HG02973 (cell line): ENCODE results near the gene CACNA2D2.

Experiments used
- ATAC-seq: cut with Tn5 transposase; IDR thresholded peaks from one replicate; pipeline ENCODE4 v1.9.1; 2021; ENCODE audit warnings: moderate library complexity; ENCODE audit not compliant: unreplicated experiment

CACNA2D2 gene

DNA sequence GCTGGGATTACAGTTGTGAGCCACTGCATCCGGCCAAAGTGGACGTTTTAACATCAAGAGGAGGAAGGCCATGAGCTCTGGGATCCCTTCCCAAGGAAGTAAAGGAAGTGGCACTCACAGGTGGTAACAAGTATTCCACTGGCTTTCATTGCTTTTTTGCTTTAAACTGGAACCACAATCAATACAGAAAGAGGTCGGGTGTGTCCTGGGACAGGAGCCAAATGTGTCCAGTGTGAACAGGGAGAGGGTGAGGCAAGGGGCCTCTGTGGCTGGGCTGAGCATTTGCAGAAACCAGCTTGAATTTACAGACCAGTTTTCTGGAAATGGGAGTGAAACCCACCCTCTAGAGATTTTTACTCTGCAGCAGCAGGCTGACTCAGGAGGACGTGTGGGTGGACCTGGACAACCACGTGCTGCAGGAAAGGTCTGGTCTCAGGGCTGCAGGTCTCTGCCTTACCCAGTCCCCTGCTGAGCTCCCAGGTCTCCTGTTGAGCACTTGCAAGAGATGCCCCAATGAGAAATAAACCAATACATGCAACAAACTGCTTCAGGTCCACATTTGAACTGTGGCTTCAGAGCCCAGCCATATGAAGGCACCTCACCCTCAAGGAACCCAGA lies 101.3 kb downstream of the CACNA2D2 start:
- no peak for ATAC-seq

DNA sequence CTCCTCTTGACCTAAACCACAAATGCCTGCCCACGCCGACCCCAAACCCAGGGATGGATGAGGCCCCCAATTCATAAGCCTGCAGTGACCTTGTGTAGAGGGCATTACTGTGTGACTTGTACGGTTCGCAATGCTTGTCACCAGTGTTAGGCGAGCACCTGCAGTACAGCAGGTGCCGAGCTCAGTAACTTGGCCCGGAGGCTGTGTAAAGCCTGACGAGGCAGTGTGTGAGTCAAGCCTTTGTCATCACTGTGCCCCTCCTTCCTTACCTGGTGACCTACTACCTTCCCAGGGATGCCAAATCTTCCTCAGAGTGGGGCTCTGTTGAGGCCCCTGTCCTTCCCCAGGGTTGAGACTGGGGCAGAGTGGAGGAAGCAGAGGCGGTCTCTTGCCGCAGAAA lies 106.9 kb downstream of the CACNA2D2 start:
- no peak for ATAC-seq

- ATAC-seq = no peak
Measured at GRCh38 chr3:50395070-50395860, 108.2 kb downstream of the CACNA2D2 start.

GRCh38 chr3:50393061-50393460 lies 110.4 kb downstream of the CACNA2D2 start:
- no peak for ATAC-seq

DNA sequence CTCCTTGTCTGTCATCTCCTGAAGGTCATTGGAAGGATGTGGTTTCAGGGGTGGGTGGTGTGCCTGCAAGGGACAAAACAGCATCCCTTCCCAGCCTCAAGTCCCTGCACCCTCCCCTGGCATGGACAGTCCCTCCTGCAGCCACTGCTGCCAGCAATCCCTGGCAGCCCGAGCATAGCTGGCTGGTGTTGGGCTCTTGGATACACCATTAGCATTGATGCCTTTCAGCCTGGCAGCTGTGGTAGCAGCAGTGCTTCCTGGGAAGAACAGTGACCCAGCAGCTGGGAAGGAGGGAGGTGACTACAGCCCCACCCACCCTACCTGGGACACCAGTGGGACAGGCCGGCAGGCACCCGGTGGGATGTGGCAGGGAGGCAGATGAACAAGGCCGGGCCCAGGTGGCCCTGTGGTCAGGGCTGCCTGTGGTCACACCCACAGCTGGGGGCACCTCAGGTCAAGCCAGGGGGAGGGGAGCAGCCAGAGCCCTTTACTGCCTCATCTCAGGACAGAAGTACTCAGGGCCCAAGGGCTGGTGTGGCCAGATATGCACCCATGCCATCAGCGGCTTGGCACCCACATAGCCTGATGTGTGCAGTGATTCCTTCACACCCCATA lies 111.2 kb downstream of the CACNA2D2 start:
- ATAC-seq = no peak

DNA sequence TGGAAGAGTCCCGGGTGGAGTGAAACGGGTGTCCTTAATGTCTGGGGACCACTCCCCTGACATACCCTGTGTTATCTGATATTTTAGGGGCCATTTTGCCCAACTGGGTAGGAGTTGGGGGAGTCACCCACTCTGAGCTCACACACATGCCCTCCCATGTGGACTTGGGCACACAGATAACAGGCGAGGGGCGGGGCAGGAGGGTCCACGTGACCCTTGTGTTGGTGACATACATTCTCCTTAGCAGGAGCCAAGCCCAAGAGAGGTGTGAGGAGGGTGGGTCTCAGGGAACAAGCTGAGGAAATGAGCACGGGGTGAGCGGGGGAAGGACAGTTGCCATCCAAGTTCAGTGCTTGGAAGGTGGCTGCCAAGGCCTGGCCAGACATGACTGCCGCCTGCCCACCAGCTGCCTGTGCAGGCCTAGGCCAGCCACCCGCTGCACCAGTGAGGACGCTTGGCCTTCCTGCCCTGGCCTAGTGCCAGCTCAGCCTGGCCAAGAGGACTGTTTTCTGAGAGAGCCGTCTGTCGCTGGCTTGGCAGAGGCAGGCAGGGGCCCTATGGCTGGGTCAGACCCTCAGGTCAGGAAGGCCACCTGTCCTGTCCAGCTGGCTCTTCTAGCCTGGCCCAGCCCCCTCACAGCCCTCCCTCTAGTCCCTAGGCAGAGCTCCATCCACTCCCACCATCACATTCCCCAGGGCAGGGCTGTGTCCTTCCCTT lies 112.8 kb downstream of the CACNA2D2 start:
- no peak for ATAC-seq

DNA sequence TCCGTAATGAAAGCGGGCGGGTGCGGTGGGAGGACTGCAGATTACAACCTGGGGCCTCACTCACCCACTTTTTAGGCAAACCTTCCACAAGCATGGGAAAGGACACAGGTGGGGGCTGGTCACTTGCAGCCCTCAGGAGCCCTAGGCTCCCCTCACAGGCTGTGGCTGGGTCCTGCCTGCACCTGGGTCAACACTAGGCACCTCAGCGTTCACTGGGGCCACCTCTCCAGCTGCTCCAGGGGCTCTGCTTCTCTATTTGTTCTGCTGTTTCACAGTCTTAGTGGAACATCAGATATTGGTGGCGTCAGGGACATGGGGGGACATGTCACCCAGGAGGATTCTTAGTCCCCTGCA lies 114.0 kb downstream of the CACNA2D2 start:
- ATAC-seq = no peak

GRCh38 chr3:50388720-50389413 lies 114.6 kb downstream of the CACNA2D2 start:
- no peak for ATAC-seq

GRCh38 chr3:50388016-50388719 lies 115.3 kb downstream of the CACNA2D2 start:
- ATAC-seq = no peak

DNA sequence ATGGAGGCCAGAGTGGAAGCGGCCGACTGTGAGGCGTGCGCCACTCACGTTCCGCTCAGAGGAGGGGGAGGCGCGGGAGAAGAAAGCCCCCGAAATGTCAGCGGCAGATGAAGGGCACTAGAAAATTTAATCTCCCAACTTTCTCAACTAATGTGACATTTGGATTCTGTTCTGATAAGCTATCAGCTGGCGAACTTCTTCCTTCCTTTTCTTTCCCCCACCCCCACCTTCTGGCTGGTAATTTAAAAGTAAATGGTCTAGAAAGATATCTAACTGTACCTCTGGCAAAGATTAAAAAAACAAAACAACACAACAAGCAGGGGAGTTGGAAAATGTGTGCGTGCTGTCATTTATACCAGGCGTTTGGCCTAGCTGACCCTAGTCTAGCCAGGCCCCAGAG lies 117.7 kb downstream of the CACNA2D2 start:
- ATAC-seq = no peak

DNA sequence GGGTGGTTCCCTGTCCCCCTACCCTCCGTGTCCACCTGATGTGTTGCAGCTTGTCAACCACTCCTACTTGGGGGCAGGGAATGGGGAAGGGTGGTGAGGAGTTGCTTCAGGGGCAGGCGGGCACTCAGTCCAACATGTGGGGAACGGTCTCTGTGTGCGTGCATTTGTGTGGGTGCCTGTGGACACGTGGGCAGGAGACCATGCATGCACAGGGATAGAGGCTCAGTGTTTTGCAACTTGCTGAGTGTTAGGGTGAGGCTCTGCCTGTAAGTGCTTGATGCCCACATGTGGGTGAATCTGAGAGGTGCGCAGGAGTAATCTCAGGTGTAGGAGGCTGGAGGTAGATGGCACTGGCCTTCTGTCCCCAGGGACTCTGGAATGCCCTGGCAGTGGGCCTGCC lies 119.7 kb downstream of the CACNA2D2 start:
- ATAC-seq = no peak

GRCh38 chr3:50382722-50383121 lies 120.7 kb downstream of the CACNA2D2 start:
- ATAC-seq = no peak

GRCh38 chr3:50381383-50381782 lies 122.1 kb downstream of the CACNA2D2 start:
- no peak for ATAC-seq

DNA sequence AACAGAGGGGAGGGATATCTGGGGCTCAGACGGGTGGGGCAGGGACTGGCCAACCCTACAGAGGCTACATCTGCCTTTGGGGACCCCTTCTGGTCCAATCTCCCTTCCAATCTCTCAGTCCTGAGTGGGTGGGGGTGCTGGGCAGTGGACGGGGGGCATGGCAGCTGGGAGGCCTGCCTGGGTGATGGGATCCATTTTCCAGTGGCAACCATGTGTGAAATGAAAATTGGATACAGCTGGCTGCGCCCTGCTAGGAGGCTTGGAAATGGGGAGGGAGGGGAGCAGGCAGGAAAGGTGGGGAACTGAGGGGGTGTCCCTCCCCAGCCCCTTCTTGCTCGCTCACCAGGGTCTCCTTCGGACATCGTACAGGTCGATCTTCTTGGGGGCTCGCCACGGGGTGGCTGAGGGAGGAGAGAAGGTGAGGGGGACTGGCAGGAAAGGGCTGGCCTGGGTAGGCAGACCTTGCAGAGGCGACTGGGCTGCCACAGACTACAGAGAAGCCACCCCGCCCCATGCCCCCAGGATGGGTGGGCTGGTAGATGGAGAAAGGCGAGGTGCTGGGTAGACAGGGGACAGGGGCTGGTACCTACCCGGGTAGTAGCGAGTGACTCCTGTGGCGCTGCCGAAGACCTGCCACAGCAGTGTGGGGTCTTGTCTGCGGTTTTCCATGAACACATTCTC lies 122.9 kb downstream of the CACNA2D2 start:
- ATAC-seq = no peak

GRCh38 chr3:50378757-50379156 lies 124.7 kb downstream of the CACNA2D2 start:
- ATAC-seq = no peak

DNA sequence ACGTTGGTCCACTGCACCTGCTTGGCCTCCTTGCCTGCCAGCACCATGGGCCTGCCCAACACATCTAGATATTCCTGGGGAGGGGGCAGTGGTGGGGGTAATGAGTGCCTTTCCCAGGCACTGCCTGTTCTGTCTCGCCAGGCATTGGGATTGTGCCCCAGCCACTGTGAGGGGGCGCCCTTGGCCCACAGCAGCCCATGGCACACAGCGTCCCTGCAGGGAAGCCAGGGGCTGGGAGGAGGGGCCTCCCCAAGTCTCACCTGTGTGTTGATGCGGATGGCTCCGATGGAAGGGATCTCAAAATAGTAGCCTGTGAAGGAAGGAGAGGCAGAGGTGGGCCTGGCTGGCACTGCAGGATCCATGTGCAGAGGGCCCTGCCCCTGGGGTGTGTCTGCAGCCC lies 125.4 kb downstream of the CACNA2D2 start:
- no peak for ATAC-seq

- ATAC-seq = no peak
Measured at GRCh38 chr3:50375258-50375931, 128.0 kb downstream of the CACNA2D2 start.

DNA sequence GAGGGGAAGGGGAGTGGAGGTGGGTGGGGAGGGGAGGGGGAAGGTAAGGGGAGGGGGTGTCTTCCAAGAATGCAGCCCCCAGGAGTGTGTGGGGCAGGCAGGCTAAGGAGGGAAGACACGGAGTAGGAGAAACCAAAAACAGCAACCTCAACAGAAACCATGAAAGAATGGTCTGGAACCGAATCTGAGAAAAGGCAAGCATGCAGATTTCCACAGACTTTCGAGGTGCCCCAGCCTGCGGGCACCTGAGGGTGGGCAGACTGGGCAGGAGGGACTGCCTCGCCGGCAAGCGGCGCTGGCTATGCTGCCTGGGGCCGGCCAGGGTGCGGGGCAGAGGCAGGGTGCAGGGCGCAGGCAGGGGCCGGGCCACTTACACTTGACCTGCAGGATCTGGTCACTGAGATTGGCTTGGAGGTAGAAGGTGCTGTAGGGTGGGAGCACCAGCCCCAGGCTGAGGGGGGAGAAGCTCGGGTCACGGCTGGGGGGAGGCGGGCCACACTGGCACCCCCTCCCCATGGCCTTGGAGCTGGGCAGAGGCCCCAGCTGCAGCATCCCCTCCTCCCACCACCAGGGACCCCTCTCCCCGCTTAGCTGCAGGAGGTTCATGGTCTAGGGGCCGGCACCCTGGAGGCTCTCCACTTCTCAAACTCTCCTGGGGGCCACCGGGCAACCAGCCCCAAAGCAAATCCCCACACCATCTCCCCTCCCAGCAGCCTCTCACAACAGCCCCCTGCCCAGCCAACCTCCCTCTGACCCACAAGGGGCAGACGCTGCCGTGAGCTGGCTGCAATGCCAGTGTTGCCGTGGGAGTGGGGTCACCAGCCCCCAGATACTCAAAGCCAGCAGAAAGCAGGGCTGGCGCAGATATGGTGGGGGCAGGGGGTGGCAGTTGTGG lies 128.8 kb downstream of the CACNA2D2 start:
- no peak for ATAC-seq
